Esophagus (tissue), 2 donors: ENCODE data around the gene FAM53B. TPM values are rescaled to one million over a fixed set of nuclear protein-coding genes. Genes with fewer than 3 reads are reported as not detected.
A peak's percentile ranks its signal among the peaks of the same experiment; 100 is the strongest.

Experiments
- H3K27ac ChIP-seq, 2 donors: one replicate each; pipeline ENCODE4 v1.5.1; 2013; ENCODE audit warnings: low read depth in 2 of 2, mild to moderate bottlenecking in 2 of 2, inconsistent platforms in 1 of 2, low read length in 1 of 2, moderate library complexity in 1 of 2
- H3K27me3 ChIP-seq, 2 donors: one replicate each; pipeline ENCODE4 v1.6.1; 2013; ENCODE audit warnings: low read length in 2 of 2, control low read depth in 1 of 2, mild to moderate bottlenecking in 1 of 2; ENCODE audit not compliant: insufficient read depth in 2 of 2, control insufficient read depth in 1 of 2
- H3K36me3 ChIP-seq, 2 donors: one replicate each; pipeline ENCODE4 v1.6.1; 2013; ENCODE audit warnings: low read length in 1 of 2; ENCODE audit not compliant: control insufficient read depth in 2 of 2, insufficient read depth in 2 of 2
- H3K4me1 ChIP-seq, 2 donors: one replicate each; pipeline ENCODE4 v1.6.1; 2013; ENCODE audit warnings: low read length in 1 of 2; ENCODE audit not compliant: control insufficient read depth in 2 of 2, insufficient read depth in 2 of 2
- H3K4me3 ChIP-seq, 2 donors: one replicate each; pipeline ENCODE4 v1.5.1; 2013; ENCODE audit warnings: low read length in 2 of 2, mild to moderate bottlenecking in 2 of 2, low read depth in 1 of 2, moderate library complexity in 1 of 2
- H3K9me3 ChIP-seq, 2 donors: one replicate each; pipeline ENCODE4 v1.6.1; 2013; ENCODE audit warnings: mild to moderate bottlenecking in 2 of 2, low read depth in 1 of 2, low read length in 1 of 2, moderate library complexity in 1 of 2; ENCODE audit not compliant: control insufficient read depth in 2 of 2, insufficient read depth in 1 of 2
- WGBS, 2 donors: extraction: QIAGEN DNeasy Blood & Tissue Kit; methylation state at CpG; one replicate each; pipeline ENCODE4 v1.1.7; 2013; 5-methylcytosine and 5-hydroxymethylcytosine counted together
- polyA plus RNA-seq, 2 donors: library from polyadenylated mRNA; stranded (reverse); fragments of 200-250 nt; gene quantifications; one replicate each; pipeline ENCODE4 v1.2.3, GENCODE V29; 2013
- donor health status: healthy with polysubstance abuse.
- donor health status: Bipolar disorder and iron deficiency.

FAM53B gene
- polyA plus RNA-seq, 2 donors = 9.0 to 16.8 TPM

DNA sequence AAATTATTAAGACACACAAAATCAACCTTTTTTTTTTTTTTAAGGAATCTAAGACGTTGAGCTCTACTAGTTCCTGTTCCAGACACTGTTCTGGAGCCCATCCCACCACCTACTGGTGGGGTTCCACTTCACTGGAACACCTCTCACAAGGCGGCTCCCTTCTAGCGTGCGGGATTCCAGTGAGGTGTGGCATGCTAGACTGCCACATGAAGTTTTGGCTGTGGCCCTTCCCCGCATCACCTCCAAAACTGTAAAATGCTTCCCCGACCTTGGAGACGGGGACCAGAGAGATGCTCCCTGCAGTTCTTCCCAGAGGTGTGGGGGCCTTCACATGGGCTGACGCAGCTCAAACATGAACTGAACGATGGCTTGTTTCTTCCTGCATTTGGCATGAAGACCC lies 12.6 kb downstream of the FAM53B start:
- H3K9me3 ChIP-seq = no peaks in the 10 kb centered on the region
- H3K36me3 ChIP-seq = peaks cover 0 to 6% of the 10 kb centered on the region in 2 donors
- H3K4me1 ChIP-seq = peaks cover 21 to 46% of the 10 kb centered on the region in 2 donors
- 78 to 80% methylated on average over 9 of the region's 9 CpGs for WGBS, 2 donors
- H3K4me3 ChIP-seq = no peak overlapping the region
- H3K27ac ChIP-seq = peak overlapping the region in 1 of 2 donors; percentile 80
- no peaks in the 10 kb centered on the region for H3K27me3 ChIP-seq

GRCh38 chr10:124730790-124731189 lies 13.4 kb downstream of the FAM53B start:
- Histone ChIP-seq H3K9me3 (no peaks in the 10 kb centered on the region), H3K27me3 (no peaks in the 10 kb centered on the region), H3K27ac (no peak overlapping the region), H3K36me3 (peaks cover 0 to 6% of the 10 kb centered on the region in 2 donors), H3K4me1 (peaks cover 17 to 39% of the 10 kb centered on the region in 2 donors), H3K4me3 (no peak overlapping the region)
- WGBS, 2 donors = 64 to 65% methylated on average over 3 of the region's 3 CpGs

DNA sequence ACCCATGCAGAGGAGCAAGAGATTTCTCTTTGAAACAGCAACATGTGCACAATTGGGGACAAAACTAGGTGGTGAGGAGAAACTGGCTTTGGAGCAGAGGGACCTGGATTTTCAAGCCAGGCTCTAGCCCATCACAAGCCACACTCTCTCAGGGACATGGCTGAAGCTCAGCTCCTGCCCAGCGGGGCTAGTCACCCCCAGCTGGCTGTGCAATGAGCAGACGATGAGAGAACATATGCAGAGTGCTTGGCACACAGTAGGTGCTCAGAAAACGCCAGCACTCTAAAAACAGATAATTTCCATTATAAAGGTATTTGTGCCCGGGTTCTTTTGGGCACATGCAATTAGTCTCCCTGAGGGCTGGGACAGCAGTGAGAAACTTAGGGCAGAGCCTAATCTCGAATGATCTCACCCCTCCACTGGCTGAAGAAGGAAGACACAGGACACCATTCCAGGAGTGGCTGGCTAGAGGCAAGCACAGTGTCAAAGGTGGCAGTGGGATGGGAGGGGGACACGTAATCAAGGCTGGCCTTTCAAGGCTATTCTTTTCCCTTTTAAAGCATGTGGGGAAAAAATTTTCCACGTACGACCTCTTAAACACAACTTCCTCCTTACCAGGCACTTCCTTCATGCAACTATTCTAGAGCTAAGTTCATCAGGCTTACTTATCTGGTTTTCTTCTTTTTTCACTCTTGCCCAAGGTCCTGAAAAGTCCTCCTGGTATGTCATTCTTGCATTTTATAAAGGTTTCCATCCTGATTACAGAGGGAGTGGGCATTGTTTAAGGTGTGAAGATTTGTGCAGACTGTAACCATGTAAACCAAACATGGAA lies 15.1 kb downstream of the FAM53B start:
- Histone ChIP-seq H3K27ac (peak overlapping the region; percentile 62 to 75), H3K27me3 (no peaks in the 10 kb centered on the region), H3K4me1 (peaks cover 16 to 42% of the 10 kb centered on the region in 2 donors), H3K9me3 (no peaks in the 10 kb centered on the region), H3K36me3 (no peaks in the 10 kb centered on the region), H3K4me3 (no peak overlapping the region)
- WGBS, 2 donors = 56 to 61% methylated on average over 8 of the region's 8 CpGs

GRCh38 chr10:124728071-124728829 lies 15.9 kb downstream of the FAM53B start:
- 54 to 55% methylated on average over 14 of the region's 14 CpGs for WGBS, 2 donors
- Histone ChIP-seq H3K36me3 (no peaks in the 10 kb centered on the region), H3K27me3 (no peaks in the 10 kb centered on the region), H3K4me1 (peaks cover 16 to 39% of the 10 kb centered on the region in 2 donors), H3K4me3 (no peak overlapping the region), H3K27ac (peak overlapping the region; percentile 62 to 84), H3K9me3 (no peaks in the 10 kb centered on the region)

DNA sequence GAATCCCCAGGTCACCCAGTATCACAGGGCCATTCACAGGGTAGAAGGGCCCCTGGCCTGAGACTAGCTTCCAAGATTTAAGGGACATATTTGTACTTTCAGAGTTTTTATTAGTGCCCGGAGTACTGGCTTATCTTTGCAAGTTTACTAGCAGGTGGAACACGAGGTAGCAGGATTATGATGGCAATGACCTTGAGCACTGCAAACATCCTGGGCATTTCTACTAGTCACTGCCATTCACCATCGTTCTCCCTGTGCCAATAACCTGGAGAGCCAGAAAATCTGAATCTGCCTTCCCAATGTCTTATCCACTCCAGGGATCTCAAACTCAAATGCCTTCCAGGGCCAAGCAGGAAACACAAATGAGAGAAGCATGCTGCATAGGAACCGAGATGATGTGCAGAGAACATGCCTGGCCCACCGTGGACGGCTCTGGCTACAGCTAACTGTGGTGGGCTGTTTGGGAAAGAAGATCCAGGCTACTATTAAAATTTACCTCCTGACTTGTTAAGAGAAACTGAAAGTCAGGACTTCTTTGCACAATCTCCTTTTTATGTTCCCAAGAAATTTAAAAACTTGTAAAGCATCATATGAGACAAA lies 16.7 kb downstream of the FAM53B start:
- 63 to 74% methylated on average over 6 of the region's 6 CpGs for WGBS, 2 donors
- Histone ChIP-seq H3K9me3 (no peaks in the 10 kb centered on the region), H3K36me3 (no peaks in the 10 kb centered on the region), H3K4me3 (no peak overlapping the region), H3K27ac (peak overlapping the region; percentile 62 to 84), H3K4me1 (peaks cover 16 to 41% of the 10 kb centered on the region in 2 donors), H3K27me3 (no peaks in the 10 kb centered on the region)

DNA sequence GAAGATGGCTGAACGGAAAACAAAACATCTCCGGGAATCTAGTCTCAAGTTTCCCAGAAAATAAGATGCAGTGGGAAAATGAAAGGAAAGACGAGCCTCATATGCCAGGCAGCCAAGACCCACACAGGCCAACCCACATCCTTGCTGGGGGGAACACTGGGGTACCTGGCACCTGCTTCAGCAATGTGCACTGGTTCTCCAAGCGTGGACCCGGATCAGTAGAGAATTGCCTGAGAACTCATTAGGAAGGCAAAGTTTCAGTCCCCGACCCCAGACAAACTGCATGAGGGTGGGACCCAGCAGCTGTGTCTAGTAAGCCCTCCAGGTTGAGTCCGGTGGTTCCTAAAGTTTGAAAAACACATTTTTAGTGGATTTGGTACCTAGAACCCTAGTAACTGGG lies 18.4 kb downstream of the FAM53B start:
- peaks cover 10 to 40% of the 10 kb centered on the region in 2 donors for H3K4me1 ChIP-seq
- no peak overlapping the region for H3K27ac ChIP-seq
- no peaks in the 10 kb centered on the region for H3K36me3 ChIP-seq
- no peaks in the 10 kb centered on the region for H3K9me3 ChIP-seq
- WGBS, 2 donors = 86 to 93% methylated on average over 7 of the region's 7 CpGs
- H3K4me3 ChIP-seq = no peak overlapping the region
- no peaks in the 10 kb centered on the region for H3K27me3 ChIP-seq

GRCh38 chr10:124725171-124725631 lies 19.0 kb downstream of the FAM53B start:
- Histone ChIP-seq H3K4me1 (peaks cover 10 to 40% of the 10 kb centered on the region in 2 donors), H3K4me3 (no peak overlapping the region), H3K27me3 (no peaks in the 10 kb centered on the region), H3K27ac (peak overlapping the region in 1 of 2 donors; percentile 42), H3K9me3 (no peaks in the 10 kb centered on the region), H3K36me3 (no peaks in the 10 kb centered on the region)
- WGBS, 2 donors = 92 to 93% methylated on average over 9 of the region's 9 CpGs

DNA sequence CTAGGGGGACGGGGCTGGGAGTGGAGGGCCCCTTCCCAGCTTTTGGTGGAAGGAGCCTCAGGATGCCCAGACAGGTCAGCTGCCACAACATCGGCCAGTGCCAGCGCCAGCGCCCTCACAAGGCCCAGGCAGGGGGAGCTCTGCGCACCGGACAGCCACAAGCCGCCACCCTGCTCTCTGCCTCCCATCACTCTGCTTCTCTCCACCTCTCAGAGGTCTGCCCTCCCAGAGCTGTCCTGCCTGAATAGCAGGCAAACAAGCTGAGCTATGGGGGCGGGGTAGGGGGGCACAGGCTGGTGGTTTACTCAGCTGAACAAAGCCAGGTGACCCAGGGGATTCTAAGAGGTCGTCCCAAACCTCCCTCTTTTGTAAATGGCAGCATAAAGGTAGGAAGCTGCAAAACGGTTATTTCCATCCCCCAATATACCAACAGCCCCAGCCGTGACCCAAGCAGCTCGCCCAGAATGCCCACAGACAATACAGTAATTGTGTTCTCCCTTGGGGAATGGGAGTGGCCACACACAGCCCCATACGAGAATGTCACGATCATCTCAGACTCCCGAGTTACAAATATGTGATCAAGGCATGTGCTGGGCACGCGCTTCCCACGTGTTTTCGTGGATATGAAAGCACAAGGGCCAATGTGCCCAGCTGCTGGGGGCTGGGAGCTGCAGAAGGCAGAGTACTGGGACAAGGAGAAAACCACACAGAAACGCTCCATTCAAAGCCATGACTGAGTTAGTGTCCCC lies 19.7 kb downstream of the FAM53B start:
- Histone ChIP-seq H3K27me3 (no peaks in the 10 kb centered on the region), H3K27ac (peak overlapping the region; percentile 81 to 93), H3K4me1 (peaks cover 8 to 38% of the 10 kb centered on the region in 2 donors), H3K9me3 (no peaks in the 10 kb centered on the region), H3K4me3 (no peak overlapping the region), H3K36me3 (no peaks in the 10 kb centered on the region)
- 59 to 69% methylated on average over 20 of the region's 20 CpGs for WGBS, 2 donors

DNA sequence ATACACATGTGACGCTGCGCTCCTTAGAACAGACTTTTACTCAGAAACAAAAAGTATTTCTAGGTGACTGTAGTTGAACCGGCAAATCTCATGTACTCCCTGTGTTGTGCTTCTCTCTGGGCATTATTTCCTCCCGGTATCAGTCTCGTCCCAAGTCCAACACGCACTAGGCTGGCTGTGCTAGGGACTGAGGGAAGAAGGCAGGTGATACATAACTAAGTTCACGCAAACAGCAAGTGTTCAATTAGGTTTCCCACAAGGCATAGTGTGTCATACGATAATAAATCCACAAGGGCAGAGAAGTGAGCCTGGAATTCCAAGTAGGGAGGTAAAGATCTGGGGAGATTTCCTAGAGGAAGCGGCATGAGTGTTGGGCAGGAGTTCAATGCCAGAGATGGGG lies 20.4 kb downstream of the FAM53B start:
- WGBS, 2 donors = 48 to 55% methylated on average over 9 of the region's 9 CpGs

More for the DNA sequence above, 20.4 kb downstream of the FAM53B start:
- H3K27ac ChIP-seq = peak overlapping the region; percentile 81 to 93
- H3K36me3 ChIP-seq = no peaks in the 10 kb centered on the region
- no peaks in the 10 kb centered on the region for H3K9me3 ChIP-seq
- H3K4me1 ChIP-seq = peaks cover 8 to 38% of the 10 kb centered on the region in 2 donors
- no peak overlapping the region for H3K4me3 ChIP-seq
- no peaks in the 10 kb centered on the region for H3K27me3 ChIP-seq
